K562 (cell line): Measurements from ENCODE around the gene SQOR. TPM values are rescaled to one million over a fixed set of nuclear protein-coding genes. Genes with fewer than 3 reads are reported as not detected.
A peak's percentile ranks its signal among the peaks of the same experiment; 100 is the strongest.

Experiments
- ATAC-seq: fragments of 200-7000 bp; cut with Tn5 transposase; 3 replicates; pipeline ENCODE4 v1.9.1; 2020; ENCODE audit warnings: moderate library complexity
- BruUV-seq: library from RNA; stranded (reverse); fragments of 400-500 nt; replicated peaks from 2 replicates; lab custom pipeline; 2021; lab: Mats Ljungman, UMichigan
- CTCF ChIA-PET: fragments of 300-600 bp; formaldehyde crosslinking; extraction: SDS; loops from one replicate; lab custom pipeline; 2021; ENCODE audit warnings: low intra/inter-chr PET ratio; lab: Yijun Ruan, JAX
- POLR2A ChIA-PET: fragments of 300-600, 350-650 bp; sonication (Branson Sonifier 250); formaldehyde crosslinking; extraction: SDS; loops from one replicate; lab custom pipeline; 2021; ENCODE audit warnings: antibody characterized with exemption, inconsistent platforms; lab: Yijun Ruan, JAX
- DNase-seq, 4 experiments: peaks; one replicate each; pipeline versions ENCODE4 v3.0.0 to v3.0.0-alpha.2; 2011 to 2018; ENCODE audit warnings: low spot score in 3 of 4, mixed read lengths in 3 of 4; ENCODE audit errors: extremely low read depth in 1 of 4
- FAIRE-seq: peaks from 2 replicates; lab custom pipeline; 2011; peaks lifted over from hg19 to GRCh38; lab: Jason Lieb, UNC
- H2AFZ ChIP-seq: 2 replicates; pipeline ENCODE4 v1.6.0; 2011; ENCODE audit warnings: low read depth, low read length, control low read depth, inconsistent platforms
- H3K27ac ChIP-seq: fragments of 200-600 bp; 3 replicates; pipeline ENCODE4 v1.8.0; 2011; ENCODE audit warnings: low read depth, mild to moderate bottlenecking, control low read depth, inconsistent platforms, low read length, moderate library complexity, mixed read lengths; ENCODE audit errors: extremely low read depth
- H3K27me3 ChIP-seq, 2 experiments: fragments of 300-600 bp in 1 of 2; 2 replicates in 1 of 2; 3 replicates in 1 of 2; pipeline versions ENCODE4 v1.6.0 to v1.8.0; 2011; ENCODE audit warnings: inconsistent platforms in 2 of 2, low read length in 2 of 2, mild to moderate bottlenecking in 1 of 2, mixed read lengths in 1 of 2, moderate library complexity in 1 of 2; ENCODE audit not compliant: control insufficient read depth in 2 of 2, insufficient read depth in 2 of 2
- H3K36me3 ChIP-seq: fragments of 300-600 bp; 3 replicates; pipeline ENCODE4 v1.8.0; 2011; ENCODE audit warnings: mild to moderate bottlenecking, low read length, inconsistent platforms; ENCODE audit not compliant: control insufficient read depth, insufficient read depth
- H3K4me1 ChIP-seq, 2 experiments: fragments of 200-600 bp in 1 of 2; replicated peaks in 1 of 2; 2 replicates in 1 of 2; 3 replicates in 1 of 2; pipeline versions ENCODE4 v1.5.1 to v1.8.0; 2011; ENCODE audit warnings: inconsistent platforms in 2 of 2, low read length in 2 of 2, mild to moderate bottlenecking in 1 of 2, mixed read lengths in 1 of 2, moderate library complexity in 1 of 2; ENCODE audit not compliant: control insufficient read depth in 2 of 2, insufficient read depth in 2 of 2
- H3K4me2 ChIP-seq: 2 replicates; pipeline ENCODE4 v1.6.1; 2011; ENCODE audit warnings: low read length, control low read depth, inconsistent platforms, mixed read lengths; ENCODE audit not compliant: insufficient read depth
- H3K4me3 ChIP-seq: fragments of 200-600 bp; sonication (generic), shearing (Covaris generic); 2 replicates; pipeline ENCODE4 v1.5.1; 2016; ENCODE audit warnings: control low read depth, inconsistent platforms
- H3K79me2 ChIP-seq: fragments of 200-600 bp; 3 replicates; pipeline ENCODE4 v1.8.0; 2011; ENCODE audit warnings: low read length, inconsistent platforms; ENCODE audit not compliant: control insufficient read depth, insufficient read depth
- H3K9ac ChIP-seq, 2 experiments: 2 replicates each; pipeline versions ENCODE4 v1.6.0 to v1.6.1; 2011; ENCODE audit warnings: low read depth in 2 of 2, low read length in 2 of 2, control low read depth in 1 of 2, inconsistent platforms in 1 of 2, mild to moderate bottlenecking in 1 of 2, mixed read lengths in 1 of 2; ENCODE audit not compliant: insufficient read depth in 1 of 2
- H3K9me1 ChIP-seq: one replicate; pipeline ENCODE4 v1.6.0; 2011; ENCODE audit warnings: inconsistent platforms, mild to moderate bottlenecking, low read length, moderate library complexity; ENCODE audit not compliant: control insufficient read depth, insufficient read depth
- H3K9me3 ChIP-seq: replicated peaks from 2 replicates; pipeline ENCODE4 v1.5.1; 2011; ENCODE audit warnings: low read depth, low read length, inconsistent platforms; ENCODE audit not compliant: control insufficient read depth, insufficient read depth
- H4K20me1 ChIP-seq: replicated peaks from 2 replicates; pipeline ENCODE4 v1.6.1; 2011; ENCODE audit warnings: low read length, inconsistent platforms, mixed read lengths; ENCODE audit not compliant: control insufficient read depth, insufficient read depth
- CTCF ChIP-seq, 3 experiments: IDR thresholded peaks in 2 of 3; conservative IDR thresholded peaks in 1 of 3; 2 replicates each; pipeline ENCODE4 v1.5.1; 2011 to 2012; ENCODE audit warnings: low read length in 3 of 3, mild to moderate bottlenecking in 3 of 3, control low read depth in 2 of 3, improper control_type of control experiment in 1 of 3, inconsistent platforms in 1 of 3, low read depth in 1 of 3, mixed read lengths in 1 of 3, moderate library complexity in 1 of 3; ENCODE audit not compliant: insufficient read depth in 2 of 3
- HNRNPK ChIP-seq: fragments of 200-400 bp; formaldehyde crosslinking; IDR thresholded peaks from one replicate; pipeline ENCODE4 v1.6.1; 2018; ENCODE audit warnings: mild to moderate bottlenecking, low read depth, low read length; ENCODE audit not compliant: poor library complexity, severe bottlenecking
- IRF1 ChIP-seq: sonication (generic); formaldehyde crosslinking; IDR thresholded peaks from 2 replicates; pipeline ENCODE4 v1.8.0; 2022; ENCODE audit warnings: missing genetic modification reagents, mild to moderate bottlenecking, borderline replicate concordance
- PCBP2 ChIP-seq: fragments of 200-400 bp; formaldehyde crosslinking; IDR thresholded peaks from 2 replicates; pipeline ENCODE4 v1.6.1; 2018; ENCODE audit warnings: low read length, low read depth, mild to moderate bottlenecking, moderate library complexity; ENCODE audit not compliant: poor library complexity, severe bottlenecking
- WGBS: fragments of 100-300 bp; shearing (Covaris generic); methylation state at CpG from one replicate; pipeline ENCODE4 v1.1.6; 2016; ENCODE audit warnings: low coverage, mixed read lengths; ENCODE audit not compliant: insufficient coverage; ENCODE audit errors: missing lambda C conversion rate; 5-methylcytosine and 5-hydroxymethylcytosine counted together
- in situ Hi-C: fragments of 300-500 bp; cut with MboI; formaldehyde crosslinking; loops from 4 replicates; pipeline ENCODE4 v1.15.0; 2018; ENCODE audit warnings: inconsistent platforms, mixed read lengths
- intact Hi-C: fragments of 100-400 bp; cut with micrococcal nuclease; formaldehyde crosslinking; loops from 2 replicates; pipeline ENCODE4 v1.14.2; 2022
- polyA plus RNA-seq, 8 experiments: library from polyadenylated mRNA; depleted of rRNA in 4 of 8; stranded (reverse) in 5 of 8; unstranded in 3 of 8; fragments of >200 nt; fragmentation: Nextera tagmentation in 2 of 8; fragmentation: Illumina TruSeq in 1 of 8; extraction: Ambion mirVana in 2 of 8; extraction: Trizol in 1 of 8; gene quantifications; 2 replicates each; pipeline versions ENCODE4 v1.2.1 to v1.2.3, GENCODE V29; 2011 to 2014; ENCODE audit warnings: inconsistent platforms in 1 of 8, missing spikeins in 1 of 8
- total RNA-seq, 7 experiments: library from RNA; depleted of rRNA in 6 of 7; stranded (reverse); fragments of >200 nt in 6 of 7; fragmentation: Illumina TruSeq in 2 of 7; extraction: Trizol in 2 of 7; gene quantifications; 2 replicates each; pipeline versions ENCODE4 v1.2.1 to v1.2.3, GENCODE V29; 2011 to 2021; ENCODE audit warnings: low replicate concordance in 1 of 7

The SQOR gene
- total and polyA plus RNA-seq, 9 of the 15 experiments (the other 6 are each of a cell fraction or from before 2014, with no cell fraction given): 0.32 to 1.6 (median 1.1) TPM

GRCh38 chr15:45666119-45666875, 31.5 kb downstream of the SQOR start:
- Histone ChIP-seq H3K4me3 (no peak overlapping the region), H3K79me2 (no peaks in the 10 kb centered on the region), H3K27me3 (peaks cover 0 to 8% of the 10 kb centered on the region in 2 experiments; a peak in 1 of 5 replicates), H3K9ac (no peak overlapping the region), H3K27ac (no peak overlapping the region), H2AFZ (no peak overlapping the region), H3K36me3 (no peaks in the 10 kb centered on the region), H3K4me2 (no peak overlapping the region), H3K4me1 (no peaks in the 10 kb centered on the region), H4K20me1 (no peaks in the 10 kb centered on the region), H3K9me1 (no peaks in the 10 kb centered on the region), H3K9me3 (no peaks in the 10 kb centered on the region)
- in situ Hi-C loops: no loop called here
- ChIA-PET CTCF (no interaction called here), POLR2A (no interaction called here)
- TF ChIP-seq IRF1 (CRISPR knock-in tag): no peak
- no peak for TF ChIP-seq CTCF (IDR thresholded peaks at IDR 0.05 in 2 of 3, conservative IDR thresholded peaks at IDR 0.05 in 1 of 3; ENCODE audit: insufficient read depth in 2 of 3, low read depth in 1 of 3, low read length in 3 of 3)
- peak; percentile 21 for TF ChIP-seq PCBP2
- peak; percentile 67 for TF ChIP-seq HNRNPK
- FAIRE-seq: no peak
- ATAC-seq: no peak
- 0% methylated on average over 1 of the region's 1 CpG for WGBS
- intact Hi-C loops: no loop called here
- DNase-seq: no peak
- no TSS peak for BruUV-seq
